Activated CD4-positive, CD25-positive, alpha-beta regulatory T cell treated with anti-CD3 and anti-CD28 coated beads, Interleukin-2, amount 50 U/mL, for 16 hours (primary cell): Measurements from ENCODE around the gene GOLIM4.

ENCODE experiments used
- DNase-seq: peaks from one replicate; pipeline ENCODE4 v3.0.0-alpha.2; 2020; ENCODE audit warnings: low read depth, low spot score

GOLIM4 gene

GRCh38 chr3:168001244-168001643 lies 94.5 kb downstream of the GOLIM4 start:
- no peak for DNase-seq

- no peak for DNase-seq
Observed at GRCh38 chr3:167998253-167998652, 97.5 kb downstream of the GOLIM4 start.

- DNase-seq, result no peak
Observed at GRCh38 chr3:167996514-167996913, 99.2 kb downstream of the GOLIM4 start.

GRCh38 chr3:167992381-167992780 lies 103.3 kb downstream of the GOLIM4 start:
- no peak for DNase-seq

- DNase-seq, result no peak
Observed at GRCh38 chr3:167991213-167991612, 104.5 kb downstream of the GOLIM4 start.

- DNase-seq, result no peak
Observed at GRCh38 chr3:167989999-167990398, 105.7 kb downstream of the GOLIM4 start.

- no peak for DNase-seq
Observed at GRCh38 chr3:167989066-167989465, 106.7 kb downstream of the GOLIM4 start.

GRCh38 chr3:167983583-167983982 lies 112.1 kb downstream of the GOLIM4 start:
- DNase-seq, result no peak

- no peak for DNase-seq
Observed at GRCh38 chr3:167978486-167978885, 117.2 kb downstream of the GOLIM4 start.

GRCh38 chr3:167978071-167978470 lies 117.7 kb downstream of the GOLIM4 start:
- DNase-seq, result no peak

- DNase-seq, result no peak
Observed at GRCh38 chr3:167976516-167977361, 119.0 kb downstream of the GOLIM4 start.

GRCh38 chr3:167973901-167974300 lies 121.8 kb downstream of the GOLIM4 start:
- DNase-seq, result no peak

GRCh38 chr3:167973046-167973445 lies 122.7 kb downstream of the GOLIM4 start:
- DNase-seq, result no peak

GRCh38 chr3:167972502-167972901 lies 123.2 kb downstream of the GOLIM4 start:
- DNase-seq, result no peak

GRCh38 chr3:167969548-167969947 lies 126.2 kb downstream of the GOLIM4 start:
- DNase-seq, result no peak

- DNase-seq, result no peak
Observed at GRCh38 chr3:167967257-167968036, 128.3 kb downstream of the GOLIM4 start.
